K562 treated with DMSO at 1 percent for 4 hours (cell line): ENCODE results near the gene MOBP. TPM values are rescaled to one million over a fixed set of nuclear protein-coding genes. Genes with fewer than 3 reads are reported as not detected.

ENCODE experiments used
- total RNA-seq: library from RNA; unstranded; fragments of 300-600 nt; gene quantifications from 2 replicates; pipeline ENCODE4 v1.2.3, GENCODE V29; 2022; ENCODE audit not compliant: insufficient read depth

Gene MOBP
- not detected in 2 replicates for total RNA-seq

GRCh38 chr3:39467394-39468107 lies at the start of gene MOBP:
TSS of gene MOBP (plus strand) at chr3:39467680. CDS start at chr3:39502070, 34,390 bp downstream.

Other genes with a start within 250 kb of the MOBP start
- gene CX3CR1, start 187.6 kb upstream of the MOBP start, total RNA-seq = 0.24 TPM in 1 of 2 replicates, not detected in the other
- not detected in 2 replicates for gene CCR8, start 138.0 kb upstream of the MOBP start, total RNA-seq
- gene SLC25A38, start 84.3 kb upstream of the MOBP start, total RNA-seq = 34.3 and 47.4 TPM in 2 replicates
- 3,948 and 4,306 TPM in 2 replicates for gene RPSA, start 61.0 kb upstream of the MOBP start, total RNA-seq